Heart left ventricle (tissue), 13 donors: ENCODE data around the gene MACO1.

Source experiments
- POLR2A ChIP-seq, 2 donors: fragments of 450-650 bp; IDR thresholded peaks; one replicate each; pipeline ENCODE4 v1.6.1; 2017; ENCODE audit warnings: antibody characterized with exemption in 2 of 2, mild to moderate bottlenecking in 2 of 2, moderate library complexity in 2 of 2
- TF ChIP-seq, protein P1 (sequence below), 12 donors: fragments of 200-600 bp; sonication (generic) in 4 of 12; IDR thresholded peaks; one replicate each; pipeline versions ENCODE4 v1.5.0 to v1.8.0; 2018 to 2022; ENCODE audit warnings: antibody characterized with exemption in 12 of 12, mild to moderate bottlenecking in 5 of 12
- donor health status: ischemic (EF 13 %, LVEDD 7.1; RV severe dilation, severe dysfunction).
- donor health status: DM: no; HTN: yes; CAD: no.
- donor health status: DM: no; HTN: no; CAD: no.
- donor health status: ischemic (EF 25% LVEDD 6.9; RV normal size, moderate dysfunction).
- donor health status: ischemic (EF 25% LVEDD 5.7; RV mildly dilated, moderate dysfunction).
- donor health status: ischemic (EF 35%, LVEDD 5.7; RV mildly dilated, moderate dysfunction).
- donor health status: nonischemic (EF 11% LVEDD 7.7; RV severe dilation, severe dysfunction).
- donor health status: DM: yes; HTN: yes; CAD: no.
- donor health status: PGD.
- donor health status: ischemic (EF 29% LVEDD 5.4; RV normal size, mild dysfunction).
- donor health status: nonischemic (EF 23%, LVEDD 6.1; RV moderate dilation, normal function).

DNA sequence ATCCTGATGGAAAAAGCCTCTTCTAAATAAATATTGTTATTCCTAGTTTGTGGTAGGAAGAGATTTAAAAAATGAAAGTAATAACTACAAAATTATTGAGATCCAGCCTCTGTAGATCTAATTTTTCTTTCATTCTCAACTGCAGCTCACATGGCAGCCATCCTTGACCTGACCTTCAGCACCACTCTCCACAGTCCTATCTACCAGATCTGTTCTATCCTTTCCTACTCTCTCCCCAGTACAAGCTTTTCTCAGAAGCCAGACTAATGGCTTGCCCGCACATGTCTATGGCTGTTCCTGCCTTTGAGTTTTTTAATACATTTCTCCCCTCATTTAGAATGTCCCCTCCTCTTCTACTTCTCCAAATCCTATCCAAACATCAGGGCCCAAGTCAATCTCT lies 51.5 kb downstream of the MACO1 start:
- TF ChIP-seq, protein P1, sequence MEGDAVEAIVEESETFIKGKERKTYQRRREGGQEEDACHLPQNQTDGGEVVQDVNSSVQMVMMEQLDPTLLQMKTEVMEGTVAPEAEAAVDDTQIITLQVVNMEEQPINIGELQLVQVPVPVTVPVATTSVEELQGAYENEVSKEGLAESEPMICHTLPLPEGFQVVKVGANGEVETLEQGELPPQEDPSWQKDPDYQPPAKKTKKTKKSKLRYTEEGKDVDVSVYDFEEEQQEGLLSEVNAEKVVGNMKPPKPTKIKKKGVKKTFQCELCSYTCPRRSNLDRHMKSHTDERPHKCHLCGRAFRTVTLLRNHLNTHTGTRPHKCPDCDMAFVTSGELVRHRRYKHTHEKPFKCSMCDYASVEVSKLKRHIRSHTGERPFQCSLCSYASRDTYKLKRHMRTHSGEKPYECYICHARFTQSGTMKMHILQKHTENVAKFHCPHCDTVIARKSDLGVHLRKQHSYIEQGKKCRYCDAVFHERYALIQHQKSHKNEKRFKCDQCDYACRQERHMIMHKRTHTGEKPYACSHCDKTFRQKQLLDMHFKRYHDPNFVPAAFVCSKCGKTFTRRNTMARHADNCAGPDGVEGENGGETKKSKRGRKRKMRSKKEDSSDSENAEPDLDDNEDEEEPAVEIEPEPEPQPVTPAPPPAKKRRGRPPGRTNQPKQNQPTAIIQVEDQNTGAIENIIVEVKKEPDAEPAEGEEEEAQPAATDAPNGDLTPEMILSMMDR (IDR thresholded peaks at IDR 0.05): no peak
- no peak for TF ChIP-seq POLR2A (IDR thresholded peaks at IDR 0.05)
